ENCODE results near the gene ELP5. TPM values are rescaled to one million over a fixed set of nuclear protein-coding genes. Genes with fewer than 3 reads are reported as not detected.

ELP5 gene
- total and polyA plus RNA-seq, 10 of the 15 experiments (the other 5 are each of a cell fraction or from before 2014, with no cell fraction given) = 41.1 to 109 (median 77.5) TPM

- no peak for FAIRE-seq
- no peak for DNase-seq (ENCODE audit: low read depth, low spot score)
- 47% methylated on average over 18 of the region's 18 CpGs for WGBS (ENCODE audit: insufficient coverage, insufficient replicate concordance, low lambda C conversion rate, missing lambda C conversion rate)
- CTCF ChIA-PET = interaction anchor here (0.9 to 10.3 kb wide), 3 partner anchors 14 to 238 kb away, joined by 3 to 102 read pairs (median 6); no protein-coding TSS in a partner anchor
- Histone ChIP-seq H3K4me2 (ENCODE audit: control insufficient read depth, insufficient read depth) (no peak overlapping the region), H3K4me1 (ENCODE audit: control insufficient read depth, insufficient read depth, low read length) (peaks cover 8% of the 10 kb centered on the region), H3K4me3 (no peak overlapping the region), H3K9me3 (replicated peaks; ENCODE audit: control insufficient read depth, insufficient read depth, low read length) (no peaks in the 10 kb centered on the region), H2AFZ (ENCODE audit: control insufficient read depth, low read depth, low read length) (no peak overlapping the region), H3K9ac (ENCODE audit: control insufficient read depth, insufficient read depth, low read length) (no peak overlapping the region), H3K79me2 (ENCODE audit: control insufficient read depth, insufficient read depth, low read length) (no peaks in the 10 kb centered on the region), H3K27me3 (replicated peaks in 1 of 2; ENCODE audit: control insufficient read depth in 2 of 2, insufficient read depth in 2 of 2, low read length in 1 of 2) (peaks cover 0 to 1% of the 10 kb centered on the region in 2 experiments; a peak in 2 of 4 replicates), H4K20me1 (ENCODE audit: control insufficient read depth, insufficient read depth) (no peaks in the 10 kb centered on the region; the same call in none of the 2 replicates), H3K36me3 (ENCODE audit: control insufficient read depth in 2 of 2, insufficient read depth in 2 of 2, low read length in 1 of 2) (no peaks in the 10 kb centered on the region), H3K27ac (ENCODE audit: control insufficient read depth, insufficient read depth) (no peak overlapping the region)
- BruUV-seq (replicated peaks) = no TSS peak
- in situ Hi-C loops (cut with MboI) (no loop called here), intact Hi-C loops (cut with micrococcal nuclease; ENCODE audit: unreplicated experiment) (no loop called here)
- POLR2A ChIA-PET = interaction anchor here (1.0 kb wide), 1 partner anchor 63 kb away, joined by 3 read pairs; no protein-coding TSS in a partner anchor
- SMC1A ChIA-PET (ENCODE audit: uncharacterized antibody, unreplicated experiment) = interaction anchor here (1.7 kb wide), 1 partner anchor 13 kb away, joined by 10 read pairs; no protein-coding TSS in a partner anchor
- no peak for ATAC-seq
- TF ChIP-seq ZNF24 (IDR thresholded peaks at IDR 0.05) (no peak), POLR2AphosphoS5 (IDR thresholded peaks at IDR 0.05; ENCODE audit: low read length) (no peak), CREB1 (IDR thresholded peaks at IDR 0.05; ENCODE audit: low read depth) (no peak), STAT3 (IDR thresholded peaks at IDR 0.05; ENCODE audit: low read depth, low read length) (no peak), PAX5 (IDR thresholded peaks at IDR 0.05; ENCODE audit: borderline replicate concordance, low read depth, low read length) (no peak), CHD1 (IDR thresholded peaks at IDR 0.05; ENCODE audit: low read depth, low read length) (no peak), MTA3 (IDR thresholded peaks at IDR 0.05; ENCODE audit: borderline replicate concordance, low read length) (no peak), FOS (IDR thresholded peaks at IDR 0.05; ENCODE audit: borderline replicate concordance, extremely low read depth, insufficient read length) (no peak), RCOR1 (conservative IDR thresholded peaks at IDR 0.05; ENCODE audit: low read depth, low read length) (no peak), YY1 (IDR thresholded peaks at IDR 0.05; ENCODE audit: low read depth, low read length) (no peak), NR2F1 (conservative IDR thresholded peaks at IDR 0.05) (no peak), KDM1A (IDR thresholded peaks at IDR 0.05; ENCODE audit: borderline replicate concordance) (no peak), HDAC6 (IDR thresholded peaks at IDR 0.05; ENCODE audit: unreplicated experiment) (no peak)
- RAD21 ChIA-PET (ENCODE audit: unreplicated experiment) = no interaction called here
Observed at GRCh38 chr17:7283471-7284216, 31.6 kb downstream of the ELP5 start.
